ENCODE measurements around the gene SYT6. TPM values are rescaled to one million over a fixed set of nuclear protein-coding genes. Genes with fewer than 3 reads are reported as not detected.

SYT6 gene
- total RNA-seq, 1 experiment from 2014 or later, result not detected

- in situ Hi-C loops (cut with HindIII; ENCODE audit: low pct_unique_long_range_greater_than_20kb, low sequenced_read_pairs), result no loop called here
- DNase-seq (ENCODE audit: low read depth), result no peak
Observed at GRCh38 chr1:114130846-114131525, 22.7 kb downstream of the SYT6 start.

GRCh38 chr1:114130213-114130612, 23.5 kb downstream of the SYT6 start:
- no peak for DNase-seq (ENCODE audit: low read depth)
- in situ Hi-C loops (cut with HindIII; ENCODE audit: low pct_unique_long_range_greater_than_20kb, low sequenced_read_pairs), result no loop called here

DNA sequence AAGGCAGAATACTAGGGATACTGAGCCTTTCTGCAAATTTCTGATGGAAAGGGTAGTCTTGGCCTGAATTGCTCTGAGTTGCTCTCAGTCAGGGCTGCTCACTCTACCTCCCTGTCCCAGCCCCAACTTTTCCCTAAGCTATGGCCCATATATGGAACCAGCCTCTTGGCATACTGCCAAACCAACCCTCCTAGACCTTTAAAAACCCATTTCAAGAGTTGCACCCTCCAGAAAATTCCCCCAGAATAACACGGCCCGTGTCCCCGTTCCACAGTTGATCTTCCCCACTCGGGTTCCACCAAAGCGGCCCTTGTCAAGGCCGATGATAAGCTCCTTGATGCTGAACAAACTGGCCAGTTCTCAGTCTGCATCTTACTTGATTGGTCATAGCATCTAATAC, 25.4 kb downstream of the SYT6 start:
- in situ Hi-C loops (cut with HindIII; ENCODE audit: low pct_unique_long_range_greater_than_20kb, low sequenced_read_pairs), result no loop called here
- DNase-seq (ENCODE audit: low read depth), result no peak

- no peak for DNase-seq (ENCODE audit: low read depth)
- in situ Hi-C loops (cut with HindIII; ENCODE audit: low pct_unique_long_range_greater_than_20kb, low sequenced_read_pairs), result no loop called here
Observed at GRCh38 chr1:114126261-114127095, 27.2 kb downstream of the SYT6 start.

- in situ Hi-C loops (cut with HindIII; ENCODE audit: low pct_unique_long_range_greater_than_20kb, low sequenced_read_pairs), result no loop called here
- no peak for DNase-seq (ENCODE audit: low read depth)
Observed at GRCh38 chr1:114124644-114125043, 29.0 kb downstream of the SYT6 start.

DNA sequence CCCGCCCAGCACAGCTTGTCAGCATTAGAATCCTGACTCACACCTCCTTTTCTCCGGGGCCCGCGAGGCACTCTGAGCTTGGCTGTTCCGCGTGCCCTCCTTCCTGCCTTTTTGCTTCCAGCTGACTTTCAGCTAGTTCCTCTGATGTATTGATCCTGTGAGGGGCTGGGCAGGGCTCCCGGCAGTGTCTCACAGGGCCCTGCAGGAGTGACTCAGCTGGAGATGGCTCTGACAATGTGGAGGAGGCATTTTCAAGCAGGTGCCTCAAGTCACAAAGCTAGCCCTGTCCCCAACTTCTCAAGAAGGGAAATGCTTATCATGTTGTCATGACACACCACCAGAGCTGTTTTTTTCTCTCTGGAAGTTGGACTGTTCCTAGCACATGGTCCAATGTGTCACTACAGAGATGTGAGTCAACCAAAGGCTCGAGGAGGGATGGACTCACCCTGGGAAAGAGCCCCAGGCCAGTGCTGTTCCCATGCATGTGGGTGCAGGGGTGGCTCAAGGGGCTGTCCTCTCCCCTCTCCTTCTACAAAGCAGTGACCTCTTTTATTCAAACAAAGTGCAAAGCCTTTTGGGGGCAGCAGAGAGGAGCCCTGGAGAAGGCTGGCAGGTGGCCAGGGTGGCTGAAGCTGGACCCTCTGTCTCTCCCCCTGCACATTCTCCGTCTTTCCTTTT, 30.6 kb downstream of the SYT6 start:
- in situ Hi-C loops (cut with HindIII; ENCODE audit: low pct_unique_long_range_greater_than_20kb, low sequenced_read_pairs), result no loop called here
- no peak for DNase-seq (ENCODE audit: low read depth)

GRCh38 chr1:114118351-114118990, 35.2 kb downstream of the SYT6 start:
- no peak for DNase-seq (ENCODE audit: low read depth)
- in situ Hi-C loops (cut with HindIII; ENCODE audit: low pct_unique_long_range_greater_than_20kb, low sequenced_read_pairs), result no loop called here

DNA sequence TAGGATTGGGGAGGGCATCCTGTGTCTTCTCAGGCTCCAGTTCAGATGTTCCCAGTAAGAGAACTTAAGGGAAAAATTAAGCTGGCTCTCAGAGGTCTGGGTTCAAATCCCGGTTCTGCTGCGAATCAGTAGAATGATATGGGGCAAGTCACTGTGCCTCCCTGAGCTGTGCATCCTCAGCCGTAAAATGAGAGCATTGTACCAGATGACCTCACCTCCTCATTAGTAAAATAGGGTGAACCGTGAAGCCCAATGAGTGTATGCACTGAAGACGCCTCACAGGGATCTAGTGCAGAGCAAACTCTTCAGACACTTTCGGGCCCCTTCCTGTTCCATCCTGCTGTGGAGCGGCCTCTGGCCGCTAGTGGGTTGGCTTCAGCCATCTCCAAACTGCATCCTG, 36.0 kb downstream of the SYT6 start:
- in situ Hi-C loops (cut with HindIII; ENCODE audit: low pct_unique_long_range_greater_than_20kb, low sequenced_read_pairs), result no loop called here
- no peak for DNase-seq (ENCODE audit: low read depth)

DNA sequence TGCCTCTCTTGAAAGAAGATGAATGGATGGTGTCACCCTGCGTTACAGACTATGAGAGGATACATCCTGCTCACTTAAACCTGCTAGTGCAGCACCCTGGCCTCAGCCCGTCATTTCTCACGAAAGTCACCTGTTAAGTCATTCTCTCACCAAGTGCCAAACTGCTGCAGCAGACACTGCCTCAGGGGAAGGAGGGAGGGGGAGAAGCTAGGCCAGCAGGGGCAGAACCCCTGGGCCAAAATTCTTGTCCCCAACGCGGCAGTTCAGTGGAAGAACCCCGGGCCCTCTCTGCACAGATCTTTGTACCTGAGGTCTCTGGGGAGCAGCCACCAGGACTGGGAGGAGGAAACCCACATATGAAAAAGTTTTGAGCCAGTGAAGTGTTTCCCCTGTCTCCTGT, 37.6 kb downstream of the SYT6 start:
- DNase-seq (ENCODE audit: low read depth), result no peak
- in situ Hi-C loops (cut with HindIII; ENCODE audit: low pct_unique_long_range_greater_than_20kb, low sequenced_read_pairs), result no loop called here

DNA sequence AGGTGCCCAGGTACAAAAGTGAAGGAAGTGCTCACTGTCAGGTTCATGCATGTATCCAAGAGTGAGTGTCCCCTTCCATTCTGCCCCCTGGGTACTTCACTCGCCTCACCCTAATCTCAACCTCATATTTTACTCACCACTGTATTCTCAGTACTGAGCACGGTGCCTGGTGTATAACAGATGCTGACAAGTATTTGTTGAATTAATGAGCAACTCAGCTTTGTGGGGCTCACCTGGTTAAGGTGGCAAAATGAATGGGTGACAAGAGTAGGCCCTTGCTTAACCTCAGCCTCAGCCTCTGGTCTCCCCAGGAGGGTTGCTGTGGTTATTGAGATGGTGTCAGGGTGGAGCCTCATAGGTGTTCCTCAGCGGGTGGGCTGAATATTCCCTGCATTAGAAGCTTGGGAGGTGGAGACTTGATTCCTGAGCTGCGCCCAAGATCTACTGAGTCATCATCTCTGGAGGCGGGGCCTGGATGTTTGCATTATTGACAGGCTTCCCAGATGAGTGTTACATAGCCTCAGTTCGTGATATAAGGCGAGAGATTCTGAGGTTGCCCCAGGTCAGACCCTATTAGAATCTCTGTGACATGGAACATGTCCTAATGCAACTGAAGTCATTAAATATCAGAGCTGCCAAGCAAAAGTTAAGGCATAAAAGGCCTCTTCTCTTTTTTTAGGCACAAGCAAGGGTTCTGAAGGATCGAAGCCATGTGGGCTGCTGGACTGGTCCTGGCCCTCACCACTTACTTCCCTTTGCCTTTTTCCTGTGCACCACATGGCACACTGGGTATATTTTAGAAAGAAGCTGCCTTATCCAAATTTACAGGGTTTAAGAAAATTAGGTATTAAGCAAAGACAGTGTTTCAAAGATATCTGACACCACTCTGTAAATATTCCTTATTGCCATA, 39.2 kb downstream of the SYT6 start:
- DNase-seq (ENCODE audit: low read depth), result no peak
- in situ Hi-C loops (cut with HindIII; ENCODE audit: low pct_unique_long_range_greater_than_20kb, low sequenced_read_pairs), result no loop called here

DNA sequence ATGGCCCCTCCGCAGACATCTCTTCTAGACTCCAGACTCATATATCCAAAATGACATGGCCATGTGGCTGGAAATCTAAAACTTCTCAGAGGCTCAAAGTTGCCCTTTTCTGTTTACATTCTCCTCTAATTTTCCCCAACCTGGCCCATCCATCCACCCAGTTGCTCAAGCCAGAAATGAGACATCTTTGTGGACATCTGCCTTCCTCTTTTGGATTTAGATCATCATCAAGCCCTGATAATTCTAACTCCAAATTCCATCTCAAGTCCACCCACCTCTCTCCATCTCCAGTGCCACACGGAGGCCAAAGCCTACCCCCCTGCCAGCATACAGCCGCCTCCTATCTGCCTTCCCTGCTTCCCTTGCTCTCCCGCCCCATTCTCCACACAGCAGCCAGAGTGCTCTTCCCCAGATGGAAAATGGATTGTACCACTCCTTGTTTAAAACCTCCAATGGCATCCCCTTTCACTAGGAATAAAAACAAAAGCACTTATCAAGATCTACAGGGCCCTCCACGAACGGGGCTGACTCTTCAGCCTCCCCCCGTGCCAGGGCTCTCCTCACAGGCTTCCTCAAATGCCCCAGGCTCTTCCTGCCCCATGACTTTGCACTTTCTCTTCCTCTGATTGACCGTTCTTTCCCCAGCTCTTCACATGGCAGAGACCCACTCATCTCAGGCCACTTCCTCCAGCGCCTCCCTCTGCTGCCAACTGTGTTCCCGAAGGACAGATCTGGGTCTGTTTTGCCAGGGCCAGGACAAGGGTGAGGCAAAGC, 40.1 kb downstream of the SYT6 start:
- in situ Hi-C loops (cut with HindIII; ENCODE audit: low pct_unique_long_range_greater_than_20kb, low sequenced_read_pairs), result no loop called here
- no peak for DNase-seq (ENCODE audit: low read depth)

DNA sequence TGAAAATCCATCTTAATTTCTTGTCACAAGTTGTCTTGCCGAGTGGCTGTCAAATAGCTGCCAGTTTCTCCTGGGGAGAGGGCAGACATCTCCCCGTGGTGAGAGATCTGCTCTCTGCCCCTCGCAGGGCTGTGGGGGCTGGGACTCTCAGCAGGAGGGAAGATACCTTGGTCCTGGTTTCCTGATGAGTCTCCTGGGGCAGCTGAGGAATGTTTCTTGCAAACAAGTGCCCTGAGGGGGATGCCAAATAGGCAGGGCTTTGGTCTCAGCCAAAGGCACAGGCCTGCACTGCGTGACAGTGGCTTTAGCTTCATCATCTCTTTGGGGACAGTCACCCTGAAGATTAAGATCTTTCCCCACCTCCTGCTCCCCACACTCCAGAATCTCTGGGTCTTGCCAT, 40.9 kb downstream of the SYT6 start:
- DNase-seq (ENCODE audit: low read depth), result no peak

GRCh38 chr1:114111731-114112641, 41.7 kb downstream of the SYT6 start:
- in situ Hi-C loops (cut with HindIII; ENCODE audit: low pct_unique_long_range_greater_than_20kb, low sequenced_read_pairs), result no loop called here
- DNase-seq (ENCODE audit: low read depth), result no peak

More for the DNA sequence above, 40.9 kb downstream of the SYT6 start:
- in situ Hi-C loops (cut with HindIII; ENCODE audit: low pct_unique_long_range_greater_than_20kb, low sequenced_read_pairs), result no loop called here

- no peak for DNase-seq (ENCODE audit: low read depth)
- in situ Hi-C loops (cut with HindIII; ENCODE audit: low pct_unique_long_range_greater_than_20kb, low sequenced_read_pairs), result no loop called here
Observed at GRCh38 chr1:114109981-114110380, 43.7 kb downstream of the SYT6 start.

DNA sequence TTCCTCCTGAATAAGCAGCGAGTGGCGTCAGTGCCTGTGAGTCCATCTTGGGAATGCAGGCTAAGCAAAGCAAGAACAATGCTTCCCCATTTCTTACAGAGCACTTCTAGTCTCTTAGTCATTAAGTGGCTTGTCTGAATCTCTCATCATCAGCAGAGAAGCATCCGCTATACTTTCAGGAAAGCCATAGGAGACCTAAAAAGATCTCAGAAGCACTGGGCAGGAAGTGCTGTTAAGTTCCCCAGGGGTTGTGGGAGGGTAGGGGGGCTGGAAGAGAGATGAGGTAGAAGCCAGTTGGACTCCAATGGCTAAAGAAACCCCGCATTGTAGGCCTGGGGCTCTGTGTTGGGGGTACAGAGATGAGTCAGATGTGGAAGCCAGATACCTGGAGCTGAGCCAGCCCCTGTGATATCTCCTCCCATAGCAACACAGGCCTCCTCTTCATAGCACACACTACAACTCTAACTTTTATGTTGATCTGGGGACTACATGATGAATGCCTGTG, 44.9 kb downstream of the SYT6 start:
- no peak for DNase-seq (ENCODE audit: low read depth)
- in situ Hi-C loops (cut with HindIII; ENCODE audit: low pct_unique_long_range_greater_than_20kb, low sequenced_read_pairs), result no loop called here

Data from Caki2 (cell line).